Endothelial cell of umbilical vein (primary cell): ENCODE measurements around the gene TAOK1. TPM values are rescaled to one million over a fixed set of nuclear protein-coding genes. Genes with fewer than 3 reads are reported as not detected.
A peak's percentile ranks its signal among the peaks of the same experiment; 100 is the strongest.

Experiments
- BruUV-seq: library from RNA; stranded (reverse); fragments of 400-500 nt; replicated peaks from 2 replicates; lab custom pipeline; 2021; lab: Mats Ljungman, UMichigan
- CTCF ChIA-PET: fragments of 300-600, 350-600 bp; sonication (Branson Sonifier 250); formaldehyde crosslinking; loops from one replicate; lab custom pipeline; 2021; ENCODE audit warnings: antibody characterized with exemption, inconsistent platforms; lab: Charles Lee
- POLR2A ChIA-PET: fragments of 300-600, 350-600 bp; sonication (Branson Sonifier 250); formaldehyde crosslinking; loops from one replicate; lab custom pipeline; 2021; ENCODE audit warnings: antibody characterized with exemption, inconsistent platforms; lab: Charles Lee
- DNase-seq: peaks from one replicate; pipeline ENCODE4 v3.0.0-alpha.2; 2011; ENCODE audit warnings: low read depth, low spot score
- FAIRE-seq: peaks from 2 replicates; lab custom pipeline; 2011; peaks lifted over from hg19 to GRCh38; lab: Jason Lieb, UNC
- H2AFZ ChIP-seq: 2 replicates; pipeline ENCODE4 v1.6.0; 2012; ENCODE audit warnings: low read depth, low read length, control low read depth, inconsistent platforms
- H3K27ac ChIP-seq: 2 replicates; pipeline ENCODE4 v1.5.1; 2011; ENCODE audit warnings: low read depth, mild to moderate bottlenecking, control low read depth, low read length, moderate library complexity; ENCODE audit not compliant: insufficient read depth
- H3K27me3 ChIP-seq, 2 experiments: 2 replicates each; pipeline versions ENCODE4 v1.6.0 to v1.6.1; 2011; ENCODE audit warnings: low read length in 2 of 2, mixed read lengths in 1 of 2; ENCODE audit not compliant: control insufficient read depth in 2 of 2, insufficient read depth in 2 of 2
- H3K36me3 ChIP-seq, 2 experiments: 2 replicates in 1 of 2; 3 replicates in 1 of 2; pipeline ENCODE4 v1.5.1; 2011; ENCODE audit warnings: low read length in 2 of 2, mild to moderate bottlenecking in 1 of 2, moderate library complexity in 1 of 2; ENCODE audit not compliant: control insufficient read depth in 2 of 2, insufficient read depth in 2 of 2; ENCODE audit errors: extremely low read depth in 1 of 2
- H3K4me1 ChIP-seq: 3 replicates; pipeline ENCODE4 v1.5.1; 2011; ENCODE audit warnings: mild to moderate bottlenecking, low read length; ENCODE audit not compliant: control insufficient read depth, insufficient read depth; ENCODE audit errors: extremely low read depth
- H3K4me2 ChIP-seq: 2 replicates; pipeline ENCODE4 v1.6.1; 2011; ENCODE audit warnings: low read length, control low read depth, mixed read lengths; ENCODE audit not compliant: insufficient read depth
- H3K4me3 ChIP-seq, 3 experiments: fragments of 200-600 bp in 1 of 3; sonication (generic), shearing (Covaris generic) in 1 of 3; replicated peaks in 1 of 3; 2 replicates each; pipeline ENCODE4 v1.5.1; 2011 to 2016; ENCODE audit warnings: control low read depth in 3 of 3, low read length in 3 of 3, mild to moderate bottlenecking in 2 of 3, inconsistent platforms in 1 of 3, low read depth in 1 of 3, moderate library complexity in 1 of 3; ENCODE audit not compliant: insufficient read depth in 1 of 3
- H3K79me2 ChIP-seq: 2 replicates; pipeline ENCODE4 v1.6.0; 2012; ENCODE audit warnings: low read length, inconsistent platforms; ENCODE audit not compliant: control insufficient read depth, insufficient read depth
- H3K9ac ChIP-seq: replicated peaks from 2 replicates; pipeline ENCODE3; 2011; ENCODE audit warnings: low read length, control low read depth; ENCODE audit not compliant: insufficient read depth; ENCODE audit errors: extremely low read depth
- H3K9me1 ChIP-seq: replicated peaks from 3 replicates; pipeline ENCODE4 v1.6.0; 2011; ENCODE audit warnings: mild to moderate bottlenecking, low read length; ENCODE audit not compliant: control insufficient read depth, insufficient read depth; ENCODE audit errors: extremely low read depth
- H3K9me3 ChIP-seq: replicated peaks from 2 replicates; pipeline ENCODE4 v1.5.1; 2012; ENCODE audit warnings: low read length, inconsistent platforms; ENCODE audit not compliant: control insufficient read depth, insufficient read depth
- H4K20me1 ChIP-seq: replicated peaks from 2 replicates; pipeline ENCODE3; 2011; ENCODE audit warnings: mild to moderate bottlenecking, low read length; ENCODE audit not compliant: control insufficient read depth, insufficient read depth; ENCODE audit errors: extremely low read depth
- EZH2 ChIP-seq: IDR thresholded peaks from 2 replicates; pipeline ENCODE4 v1.6.1; 2012; ENCODE audit warnings: borderline replicate concordance, low read depth, mild to moderate bottlenecking, moderate library complexity, low read length, inconsistent platforms; ENCODE audit not compliant: severe bottlenecking
- FOS ChIP-seq: IDR thresholded peaks from 2 replicates; pipeline ENCODE4 v1.6.1; 2011; ENCODE audit warnings: mild to moderate bottlenecking, low read length, moderate library complexity, borderline replicate concordance; ENCODE audit not compliant: insufficient read depth
- GATA2 ChIP-seq: IDR thresholded peaks from 2 replicates; pipeline ENCODE4 v1.7.0; 2011; ENCODE audit warnings: low read depth, mild to moderate bottlenecking, moderate library complexity, mixed read lengths, low read length; ENCODE audit not compliant: insufficient read length, insufficient read depth
- MYC ChIP-seq: IDR thresholded peaks from one replicate; pipeline ENCODE4 v1.6.1; 2011; ENCODE audit warnings: mild to moderate bottlenecking, low read depth, low read length
- POLR2A ChIP-seq: IDR thresholded peaks from 2 replicates; pipeline ENCODE4 v1.6.1; 2012; ENCODE audit warnings: low read depth, mild to moderate bottlenecking, control low read depth, low read length
- POLR2AphosphoS5 ChIP-seq: IDR thresholded peaks from 2 replicates; pipeline ENCODE4 v1.6.1; 2012; ENCODE audit warnings: low read depth, mild to moderate bottlenecking, control low read depth, low read length, moderate library complexity; ENCODE audit not compliant: insufficient read depth
- dilution Hi-C: fragments of 300-500 bp; cut with MboI; formaldehyde crosslinking; loops from one replicate; pipeline ENCODE4 v1.15.0; 2019; ENCODE audit warnings: low sequenced_read_pairs; ENCODE audit not compliant: extremely low pct_ligation_motif_present
- intact Hi-C: fragments of 100-400 bp; cut with micrococcal nuclease; formaldehyde crosslinking; loops from one replicate; pipeline ENCODE4 v1.10.0; 2022
- polyA plus RNA-seq, 4 experiments: library from polyadenylated mRNA; depleted of rRNA in 3 of 4; stranded (reverse) in 3 of 4; unstranded in 1 of 4; fragments of >200 nt; gene quantifications; 2 replicates each; pipeline versions ENCODE4 v1.2.1 to v1.2.3, GENCODE V29; 2011 to 2012; ENCODE audit warnings: missing spikeins in 1 of 4
- total RNA-seq: library from RNA; stranded (reverse); gene quantifications from 2 replicates; pipeline ENCODE4 v1.2.3, GENCODE V29; 2021

The TAOK1 gene
- total and polyA plus RNA-seq, 2 donors (not counting 3 experiments of a cell fraction or from before 2014, with no cell fraction given) = 11.0 to 82.2 TPM

DNA sequence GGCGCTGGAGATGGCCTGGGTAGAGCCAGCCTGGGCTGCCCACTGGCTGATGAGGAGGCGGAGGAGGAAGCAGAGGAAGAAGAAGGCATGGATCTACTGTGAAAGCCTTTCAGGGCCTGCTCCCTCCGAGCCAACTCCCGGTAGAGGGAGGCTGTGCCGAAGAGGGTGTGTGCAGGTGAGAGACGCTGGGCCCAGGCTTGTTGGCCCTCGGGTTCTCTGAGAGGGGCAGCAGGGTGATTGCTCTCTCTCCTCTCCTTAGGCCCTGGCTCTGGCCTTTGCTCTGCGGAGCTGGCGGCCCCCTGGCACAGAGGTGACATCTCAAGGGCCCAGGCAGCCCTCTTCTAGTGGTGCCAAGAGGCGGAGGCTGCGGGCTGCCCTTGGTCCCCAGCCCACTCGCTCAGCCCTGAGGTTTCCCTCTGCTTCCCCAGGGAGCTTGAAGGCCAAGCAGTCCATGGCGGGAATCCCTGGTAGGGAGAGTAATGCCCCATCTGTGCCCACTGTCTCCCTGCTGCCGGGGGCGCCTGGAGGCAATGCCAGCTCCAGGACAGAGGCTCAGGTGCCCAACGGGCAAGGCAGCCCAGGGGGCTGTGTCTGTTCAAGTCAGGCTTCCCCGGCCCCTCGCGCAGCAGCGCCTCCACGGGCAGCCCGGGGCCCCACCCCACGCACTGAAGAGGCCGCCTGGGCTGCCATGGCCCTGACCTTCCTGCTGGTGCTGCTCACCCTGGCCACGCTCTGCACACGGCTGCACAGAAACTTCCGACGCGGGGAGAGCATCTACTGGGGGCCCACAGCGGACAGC, 181.9 kb downstream of the TAOK1 start:
- H3K4me3 ChIP-seq = peak overlapping the region in 1 of 3 experiments; percentile 19
- no peak overlapping the region for H3K9ac ChIP-seq
- no peaks in the 10 kb centered on the region for H4K20me1 ChIP-seq
- DNase-seq (no peak), FAIRE-seq (no peak)
- H3K9me1 ChIP-seq = no peaks in the 10 kb centered on the region
- peaks cover 18% of the 10 kb centered on the region for H3K4me1 ChIP-seq
- dilution Hi-C loops (no loop called here), intact Hi-C loops (no loop called here)
- no peak overlapping the region for H3K27ac ChIP-seq
- H3K79me2 ChIP-seq = no peaks in the 10 kb centered on the region
- no peak overlapping the region for H2AFZ ChIP-seq
- H3K9me3 ChIP-seq = no peaks in the 10 kb centered on the region
- TF ChIP-seq GATA2 (no peak), POLR2AphosphoS5 (no peak), POLR2A (no peak), MYC (no peak), FOS (no peak), EZH2 (no peak)
- BruUV-seq = no TSS peak
- H3K4me2 ChIP-seq = no peak overlapping the region
- H3K36me3 ChIP-seq = peaks cover 5 to 35% of the 10 kb centered on the region in 2 experiments
- POLR2A ChIA-PET = no interaction called here
- H3K27me3 ChIP-seq = no peaks in the 10 kb centered on the region
- CTCF ChIA-PET = interaction anchor here (0.6 to 8.8 kb wide), 11 partner anchors 8 to 448 kb away, joined by 3 to 105 read pairs (median 5); partner anchors contain the start of gene ANKRD13B
